K562 (cell line): ENCODE data around the gene SNX30. TPM values are rescaled to one million over a fixed set of nuclear protein-coding genes. Genes with fewer than 3 reads are reported as not detected.

Experiments used
- ATAC-seq: fragments of 200-7000 bp; cut with Tn5 transposase; 3 replicates; pipeline ENCODE4 v1.9.1; 2020; ENCODE audit warnings: moderate library complexity
- BruUV-seq: library from RNA; stranded (reverse); fragments of 400-500 nt; replicated peaks from 2 replicates; lab custom pipeline; 2021; lab: Mats Ljungman, UMichigan
- CTCF ChIA-PET: fragments of 300-600 bp; formaldehyde crosslinking; extraction: SDS; loops from one replicate; lab custom pipeline; 2021; ENCODE audit warnings: low intra/inter-chr PET ratio; lab: Yijun Ruan, JAX
- POLR2A ChIA-PET: fragments of 300-600, 350-650 bp; sonication (Branson Sonifier 250); formaldehyde crosslinking; extraction: SDS; loops from one replicate; lab custom pipeline; 2021; ENCODE audit warnings: antibody characterized with exemption, inconsistent platforms; lab: Yijun Ruan, JAX
- DNase-seq, 4 experiments: peaks; one replicate each; pipeline versions ENCODE4 v3.0.0 to v3.0.0-alpha.2; 2011 to 2018; ENCODE audit warnings: low spot score in 3 of 4, mixed read lengths in 3 of 4; ENCODE audit errors: extremely low read depth in 1 of 4
- FAIRE-seq: peaks from 2 replicates; lab custom pipeline; 2011; peaks lifted over from hg19 to GRCh38; lab: Jason Lieb, UNC
- H2AFZ ChIP-seq: 2 replicates; pipeline ENCODE4 v1.6.0; 2011; ENCODE audit warnings: low read depth, low read length, control low read depth, inconsistent platforms
- H3K27ac ChIP-seq: fragments of 200-600 bp; 3 replicates; pipeline ENCODE4 v1.8.0; 2011; ENCODE audit warnings: low read depth, mild to moderate bottlenecking, control low read depth, inconsistent platforms, low read length, moderate library complexity, mixed read lengths; ENCODE audit errors: extremely low read depth
- H3K27me3 ChIP-seq, 2 experiments: fragments of 300-600 bp in 1 of 2; 2 replicates in 1 of 2; 3 replicates in 1 of 2; pipeline versions ENCODE4 v1.6.0 to v1.8.0; 2011; ENCODE audit warnings: inconsistent platforms in 2 of 2, low read length in 2 of 2, mild to moderate bottlenecking in 1 of 2, mixed read lengths in 1 of 2, moderate library complexity in 1 of 2; ENCODE audit not compliant: control insufficient read depth in 2 of 2, insufficient read depth in 2 of 2
- H3K36me3 ChIP-seq: fragments of 300-600 bp; 3 replicates; pipeline ENCODE4 v1.8.0; 2011; ENCODE audit warnings: mild to moderate bottlenecking, low read length, inconsistent platforms; ENCODE audit not compliant: control insufficient read depth, insufficient read depth
- H3K4me1 ChIP-seq, 2 experiments: fragments of 200-600 bp in 1 of 2; replicated peaks in 1 of 2; 2 replicates in 1 of 2; 3 replicates in 1 of 2; pipeline versions ENCODE4 v1.5.1 to v1.8.0; 2011; ENCODE audit warnings: inconsistent platforms in 2 of 2, low read length in 2 of 2, mild to moderate bottlenecking in 1 of 2, mixed read lengths in 1 of 2, moderate library complexity in 1 of 2; ENCODE audit not compliant: control insufficient read depth in 2 of 2, insufficient read depth in 2 of 2
- H3K4me2 ChIP-seq: 2 replicates; pipeline ENCODE4 v1.6.1; 2011; ENCODE audit warnings: low read length, control low read depth, inconsistent platforms, mixed read lengths; ENCODE audit not compliant: insufficient read depth
- H3K4me3 ChIP-seq: fragments of 200-600 bp; sonication (generic), shearing (Covaris generic); 2 replicates; pipeline ENCODE4 v1.5.1; 2016; ENCODE audit warnings: control low read depth, inconsistent platforms
- H3K79me2 ChIP-seq: fragments of 200-600 bp; 3 replicates; pipeline ENCODE4 v1.8.0; 2011; ENCODE audit warnings: low read length, inconsistent platforms; ENCODE audit not compliant: control insufficient read depth, insufficient read depth
- H3K9ac ChIP-seq, 2 experiments: 2 replicates each; pipeline versions ENCODE4 v1.6.0 to v1.6.1; 2011; ENCODE audit warnings: low read depth in 2 of 2, low read length in 2 of 2, control low read depth in 1 of 2, inconsistent platforms in 1 of 2, mild to moderate bottlenecking in 1 of 2, mixed read lengths in 1 of 2; ENCODE audit not compliant: insufficient read depth in 1 of 2
- H3K9me1 ChIP-seq: one replicate; pipeline ENCODE4 v1.6.0; 2011; ENCODE audit warnings: inconsistent platforms, mild to moderate bottlenecking, low read length, moderate library complexity; ENCODE audit not compliant: control insufficient read depth, insufficient read depth
- H3K9me3 ChIP-seq: replicated peaks from 2 replicates; pipeline ENCODE4 v1.5.1; 2011; ENCODE audit warnings: low read depth, low read length, inconsistent platforms; ENCODE audit not compliant: control insufficient read depth, insufficient read depth
- H4K20me1 ChIP-seq: replicated peaks from 2 replicates; pipeline ENCODE4 v1.6.1; 2011; ENCODE audit warnings: low read length, inconsistent platforms, mixed read lengths; ENCODE audit not compliant: control insufficient read depth, insufficient read depth
- ELF4 ChIP-seq: fragments of 450-650 bp; formaldehyde crosslinking; IDR thresholded peaks from 2 replicates; pipeline ENCODE4 v1.4.0; 2022; ENCODE audit warnings: missing genetic modification characterization
- KDM1A ChIP-seq, 2 experiments: fragments of 450-650 bp; IDR thresholded peaks; 2 replicates each; pipeline ENCODE4 v1.6.1; 2016; ENCODE audit warnings: mild to moderate bottlenecking in 2 of 2
- PCBP2 ChIP-seq: fragments of 200-400 bp; formaldehyde crosslinking; IDR thresholded peaks from 2 replicates; pipeline ENCODE4 v1.6.1; 2018; ENCODE audit warnings: low read length, low read depth, mild to moderate bottlenecking, moderate library complexity; ENCODE audit not compliant: poor library complexity, severe bottlenecking
- TFE3 ChIP-seq: fragments of 450-650 bp; formaldehyde crosslinking; IDR thresholded peaks from 2 replicates; pipeline ENCODE4 v1.4.0; 2020; ENCODE audit warnings: mild to moderate bottlenecking, mixed read lengths
- WGBS: fragments of 100-300 bp; shearing (Covaris generic); methylation state at CpG from one replicate; pipeline ENCODE4 v1.1.6; 2016; ENCODE audit warnings: low coverage, mixed read lengths; ENCODE audit not compliant: insufficient coverage; ENCODE audit errors: missing lambda C conversion rate; 5-methylcytosine and 5-hydroxymethylcytosine counted together
- in situ Hi-C: fragments of 300-500 bp; cut with MboI; formaldehyde crosslinking; loops from 4 replicates; pipeline ENCODE4 v1.15.0; 2018; ENCODE audit warnings: inconsistent platforms, mixed read lengths
- intact Hi-C: fragments of 100-400 bp; cut with micrococcal nuclease; formaldehyde crosslinking; loops from 2 replicates; pipeline ENCODE4 v1.14.2; 2022
- polyA plus RNA-seq, 8 experiments: library from polyadenylated mRNA; depleted of rRNA in 4 of 8; stranded (reverse) in 5 of 8; unstranded in 3 of 8; fragments of >200 nt; fragmentation: Nextera tagmentation in 2 of 8; fragmentation: Illumina TruSeq in 1 of 8; extraction: Ambion mirVana in 2 of 8; extraction: Trizol in 1 of 8; gene quantifications; 2 replicates each; pipeline versions ENCODE4 v1.2.1 to v1.2.3, GENCODE V29; 2011 to 2014; ENCODE audit warnings: inconsistent platforms in 1 of 8, missing spikeins in 1 of 8
- total RNA-seq, 7 experiments: library from RNA; depleted of rRNA in 6 of 7; stranded (reverse); fragments of >200 nt in 6 of 7; fragmentation: Illumina TruSeq in 2 of 7; extraction: Trizol in 2 of 7; gene quantifications; 2 replicates each; pipeline versions ENCODE4 v1.2.1 to v1.2.3, GENCODE V29; 2011 to 2021; ENCODE audit warnings: low replicate concordance in 1 of 7

The SNX30 gene
- total and polyA plus RNA-seq, 9 of the 15 experiments (the other 6 are each of a cell fraction or from before 2014, with no cell fraction given) = 0.76 to 5.9 (median 3.3) TPM

- DNase-seq (no peak), FAIRE-seq (no peak), ATAC-seq (no peak; the same call in 1 of the 3 replicates)
- CTCF ChIA-PET = no interaction called here
- Histone ChIP-seq H3K27ac (no peak overlapping the region), H2AFZ (no peak overlapping the region), H3K4me3 (no peak overlapping the region), H4K20me1 (peaks cover 7% of the 10 kb centered on the region; the same call in 1 of the 2 replicates), H3K4me2 (no peak overlapping the region), H3K36me3 (no peaks in the 10 kb centered on the region), H3K4me1 (peaks cover 0 to 7% of the 10 kb centered on the region in 2 experiments; a peak in 2 of 5 replicates), H3K79me2 (no peaks in the 10 kb centered on the region), H3K9me1 (no peaks in the 10 kb centered on the region), H3K27me3 (peaks cover 0 to 4% of the 10 kb centered on the region in 2 experiments; a peak in 1 of 5 replicates), H3K9me3 (no peaks in the 10 kb centered on the region), H3K9ac (no peak overlapping the region)
- POLR2A ChIA-PET = interaction anchor here (0.7 kb wide), 1 partner anchor 478 kb away, joined by 3 read pairs; no protein-coding TSS in a partner anchor
- in situ Hi-C loops (no loop called here), intact Hi-C loops (no loop called here)
- TF ChIP-seq TFE3 (CRISPR knock-in tag) = no peak
- TF ChIP-seq KDM1A (IDR thresholded peaks at IDR 0.05) = peak; percentile 35 to 44; a peak in 2 of 4 replicates
- no peak for TF ChIP-seq PCBP2
- no peak for TF ChIP-seq ELF4
- WGBS = 5% methylated on average over 8 of the region's 8 CpGs
- BruUV-seq = no TSS peak
These were observed 21.0 kb downstream of the SNX30 start for GRCh38 chr9:112771359-112772214.
